ENCODE data around the gene ACAP3. TPM values are rescaled to one million over a fixed set of nuclear protein-coding genes. Genes with fewer than 3 reads are reported as not detected.

ACAP3 gene
- total and polyA plus RNA-seq, 2 donors (not counting 3 experiments of a cell fraction or from before 2014, with no cell fraction given) = 27.8 to 39.0 TPM

DNA sequence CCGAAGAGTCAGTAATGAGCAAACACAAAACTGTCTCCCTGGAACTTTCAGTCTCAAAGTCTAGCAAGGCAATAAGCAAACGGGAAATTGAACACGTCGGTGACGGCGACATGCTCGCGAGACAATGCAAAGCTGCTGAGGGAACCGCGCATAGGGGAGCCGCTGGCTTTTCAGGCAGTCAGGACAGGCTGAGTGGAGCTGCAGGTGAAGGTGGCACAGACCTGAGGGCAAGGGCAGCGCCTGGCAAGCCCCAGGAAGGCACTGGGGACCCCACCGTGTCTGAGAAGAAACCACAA, 11.9 kb upstream of the ACAP3 start:
- TF ChIP-seq EZH2 (IDR thresholded peaks at IDR 0.05; ENCODE audit: borderline replicate concordance, low read depth, low read length, severe bottlenecking) = no peak
- TF ChIP-seq FOS (IDR thresholded peaks at IDR 0.05; ENCODE audit: borderline replicate concordance, insufficient read depth, low read length) = no peak
- TF ChIP-seq JUN (IDR thresholded peaks at IDR 0.05; ENCODE audit: borderline replicate concordance, insufficient read depth, insufficient read length, low read depth) = no peak
- no peak for TF ChIP-seq GATA2 (IDR thresholded peaks at IDR 0.05; ENCODE audit: insufficient read depth, insufficient read length, low read depth, low read length)
- TF ChIP-seq MYC (IDR thresholded peaks at IDR 0.05; ENCODE audit: low read depth, low read length) = no peak
- TF ChIP-seq, protein P1, sequence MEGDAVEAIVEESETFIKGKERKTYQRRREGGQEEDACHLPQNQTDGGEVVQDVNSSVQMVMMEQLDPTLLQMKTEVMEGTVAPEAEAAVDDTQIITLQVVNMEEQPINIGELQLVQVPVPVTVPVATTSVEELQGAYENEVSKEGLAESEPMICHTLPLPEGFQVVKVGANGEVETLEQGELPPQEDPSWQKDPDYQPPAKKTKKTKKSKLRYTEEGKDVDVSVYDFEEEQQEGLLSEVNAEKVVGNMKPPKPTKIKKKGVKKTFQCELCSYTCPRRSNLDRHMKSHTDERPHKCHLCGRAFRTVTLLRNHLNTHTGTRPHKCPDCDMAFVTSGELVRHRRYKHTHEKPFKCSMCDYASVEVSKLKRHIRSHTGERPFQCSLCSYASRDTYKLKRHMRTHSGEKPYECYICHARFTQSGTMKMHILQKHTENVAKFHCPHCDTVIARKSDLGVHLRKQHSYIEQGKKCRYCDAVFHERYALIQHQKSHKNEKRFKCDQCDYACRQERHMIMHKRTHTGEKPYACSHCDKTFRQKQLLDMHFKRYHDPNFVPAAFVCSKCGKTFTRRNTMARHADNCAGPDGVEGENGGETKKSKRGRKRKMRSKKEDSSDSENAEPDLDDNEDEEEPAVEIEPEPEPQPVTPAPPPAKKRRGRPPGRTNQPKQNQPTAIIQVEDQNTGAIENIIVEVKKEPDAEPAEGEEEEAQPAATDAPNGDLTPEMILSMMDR (IDR thresholded peaks at IDR 0.05; ENCODE audit: extremely low read depth in 1 of 2, insufficient read depth in 1 of 2, low read depth in 1 of 2, low read length in 2 of 2) = no peak
- TF ChIP-seq POLR2AphosphoS5 (IDR thresholded peaks at IDR 0.05; ENCODE audit: insufficient read depth, low read depth, low read length) = no peak
- no peak for TF ChIP-seq POLR2A (IDR thresholded peaks at IDR 0.05; ENCODE audit: low read depth, low read length)
- TF ChIP-seq, protein P2, sequence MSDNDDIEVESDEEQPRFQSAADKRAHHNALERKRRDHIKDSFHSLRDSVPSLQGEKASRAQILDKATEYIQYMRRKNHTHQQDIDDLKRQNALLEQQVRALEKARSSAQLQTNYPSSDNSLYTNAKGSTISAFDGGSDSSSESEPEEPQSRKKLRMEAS (IDR thresholded peaks at IDR 0.05; ENCODE audit: insufficient read depth, insufficient read length) = no peak
- no peak overlapping the region for H3K27ac ChIP-seq (ENCODE audit: insufficient read depth, low read depth, low read length)
- H3K27me3 ChIP-seq (ENCODE audit: control insufficient read depth in 2 of 2, insufficient read depth in 2 of 2, low read length in 2 of 2) = no peaks in the 10 kb centered on the region
- H3K4me3 ChIP-seq (replicated peaks in 1 of 3; ENCODE audit: insufficient read depth in 1 of 3, low read depth in 1 of 3, low read length in 3 of 3) = no peak overlapping the region
- intact Hi-C loops (cut with micrococcal nuclease) (no loop called here), dilution Hi-C loops (cut with MboI; ENCODE audit: extremely low pct_ligation_motif_present, low sequenced_read_pairs) (no loop called here)
- peaks cover 45% of the 10 kb centered on the region for H3K79me2 ChIP-seq (ENCODE audit: control insufficient read depth, insufficient read depth, low read length)
- peaks cover 5% of the 10 kb centered on the region for H4K20me1 ChIP-seq (replicated peaks; ENCODE audit: control insufficient read depth, extremely low read depth, insufficient read depth, low read length)
- CTCF ChIA-PET = no interaction called here
- DNase-seq (ENCODE audit: low read depth, low spot score) (no peak), FAIRE-seq (no peak)
- H3K9ac ChIP-seq (replicated peaks; ENCODE audit: extremely low read depth, insufficient read depth, low read length) = no peak overlapping the region
- no peak overlapping the region for H3K4me2 ChIP-seq (ENCODE audit: insufficient read depth, low read length)
- peaks cover 0 to 11% of the 10 kb centered on the region in 2 experiments for H3K36me3 ChIP-seq (ENCODE audit: control insufficient read depth in 2 of 2, extremely low read depth in 1 of 2, insufficient read depth in 2 of 2, low read length in 2 of 2)
- no peaks in the 10 kb centered on the region for H3K9me3 ChIP-seq (replicated peaks; ENCODE audit: control insufficient read depth, insufficient read depth, low read length)
- H3K4me1 ChIP-seq (ENCODE audit: control insufficient read depth, extremely low read depth, insufficient read depth, low read length) = peaks cover 3% of the 10 kb centered on the region
- H2AFZ ChIP-seq (ENCODE audit: low read depth, low read length) = no peak overlapping the region
- H3K9me1 ChIP-seq (replicated peaks; ENCODE audit: control insufficient read depth, extremely low read depth, insufficient read depth, low read length) = no peaks in the 10 kb centered on the region
- no TSS peak for BruUV-seq (replicated peaks)
- POLR2A ChIA-PET = no interaction called here

Data from endothelial cell of umbilical vein (primary cell).